HG03066 (cell line): ENCODE measurements around the gene SMCO4.
"Not testable (repeated sequence)": the region's sequence is repeated elsewhere in the genome, so short reads cannot be mapped to it uniquely, and the experiment has no call there.

ENCODE experiments used
- ATAC-seq: cut with Tn5 transposase; IDR thresholded peaks from one replicate; pipeline ENCODE4 v1.9.1; 2021; ENCODE audit warnings: low read depth; ENCODE audit not compliant: unreplicated experiment

The SMCO4 gene, protein sequence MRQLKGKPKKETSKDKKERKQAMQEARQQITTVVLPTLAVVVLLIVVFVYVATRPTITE

DNA sequence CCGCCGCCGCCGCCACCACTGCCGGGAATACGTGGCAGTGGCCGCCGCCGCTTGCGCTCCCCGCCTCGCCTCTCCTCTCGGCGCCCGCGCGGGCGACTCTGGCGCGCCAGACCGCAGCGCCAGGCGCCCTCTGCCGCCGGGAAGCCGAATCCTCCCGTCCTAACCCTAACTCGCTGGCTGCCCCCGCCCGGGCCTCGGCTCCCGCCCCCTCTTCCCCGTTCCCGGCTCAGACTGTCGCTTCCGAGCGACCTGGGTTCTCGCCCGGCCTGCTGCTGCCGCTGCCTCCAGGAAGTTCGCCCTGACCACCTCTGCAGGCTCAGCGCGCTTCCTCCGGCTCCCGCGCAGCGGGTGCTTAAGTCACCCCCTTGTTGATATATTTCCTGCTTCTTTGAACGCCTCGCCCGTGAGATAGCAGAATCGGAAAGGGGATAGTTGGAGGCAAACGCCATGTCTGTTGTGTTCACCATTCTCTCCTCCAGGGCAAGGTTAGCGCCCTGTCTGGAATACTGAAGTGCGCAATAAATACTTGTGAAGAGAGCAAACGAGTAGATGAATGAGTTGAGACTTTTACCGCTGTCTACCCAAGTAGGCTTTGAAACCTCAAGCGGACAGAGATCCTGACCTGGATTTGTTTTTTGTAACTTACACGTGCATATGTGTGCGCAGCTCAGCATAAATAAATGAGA, at the start of gene SMCO4:
Gene SMCO4 (minus strand): TSS at position 100 of the 686 bp plus-strand sequence. CDS start 64,202 bp downstream, outside the sequence.
- peak; percentile 72 for ATAC-seq

DNA sequence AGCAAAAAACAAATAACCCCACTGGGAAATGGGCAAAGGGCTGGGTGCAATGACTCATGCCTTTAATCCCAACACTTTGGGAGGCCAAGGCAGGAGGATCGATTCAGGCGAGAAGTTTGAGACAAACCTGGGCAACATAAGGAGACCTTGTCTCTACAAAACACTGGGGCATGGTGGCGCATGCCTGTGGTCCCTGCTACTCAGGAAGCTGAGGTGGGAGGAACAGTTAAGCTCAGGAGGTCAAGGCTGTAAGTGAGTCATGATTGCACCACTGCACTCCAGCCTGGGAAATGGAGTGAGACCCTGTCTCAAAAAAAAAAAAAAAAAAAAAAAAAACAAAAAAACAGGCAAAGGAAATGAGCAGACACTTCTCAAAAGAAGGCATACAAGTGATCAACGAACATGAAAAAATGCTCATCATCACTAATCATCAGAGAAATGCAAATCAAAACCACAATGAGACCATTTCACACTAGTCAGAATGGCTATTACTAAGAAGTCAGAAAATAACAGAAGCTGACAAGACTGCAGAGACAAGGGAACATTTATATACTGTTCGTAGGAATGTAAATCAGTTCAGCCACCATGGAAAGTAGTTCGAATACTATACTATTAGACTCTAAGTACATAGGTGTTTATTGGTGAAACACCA, 48.2 kb upstream of the SMCO4 start:
- peak; percentile 72 for ATAC-seq

DNA sequence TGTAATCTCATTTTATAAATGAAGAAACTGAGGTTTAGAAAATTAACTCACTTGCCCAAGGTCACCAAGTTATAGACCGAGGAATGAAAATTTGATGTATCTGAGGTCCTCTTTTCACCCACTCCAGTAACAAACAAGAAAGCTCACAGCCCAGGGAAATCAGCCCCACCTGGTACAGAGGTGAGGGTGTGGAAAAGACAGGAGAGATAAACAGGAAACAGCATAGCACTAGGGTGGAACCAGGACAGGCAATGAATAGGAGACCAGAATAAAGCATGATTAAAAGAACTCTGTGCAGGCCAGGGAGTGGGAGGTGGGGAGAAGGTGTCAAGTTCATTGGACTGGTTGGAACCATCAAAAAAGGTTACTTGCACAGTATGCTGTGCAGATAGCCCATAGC, 46.2 kb upstream of the SMCO4 start:
- ATAC-seq = no peak

DNA sequence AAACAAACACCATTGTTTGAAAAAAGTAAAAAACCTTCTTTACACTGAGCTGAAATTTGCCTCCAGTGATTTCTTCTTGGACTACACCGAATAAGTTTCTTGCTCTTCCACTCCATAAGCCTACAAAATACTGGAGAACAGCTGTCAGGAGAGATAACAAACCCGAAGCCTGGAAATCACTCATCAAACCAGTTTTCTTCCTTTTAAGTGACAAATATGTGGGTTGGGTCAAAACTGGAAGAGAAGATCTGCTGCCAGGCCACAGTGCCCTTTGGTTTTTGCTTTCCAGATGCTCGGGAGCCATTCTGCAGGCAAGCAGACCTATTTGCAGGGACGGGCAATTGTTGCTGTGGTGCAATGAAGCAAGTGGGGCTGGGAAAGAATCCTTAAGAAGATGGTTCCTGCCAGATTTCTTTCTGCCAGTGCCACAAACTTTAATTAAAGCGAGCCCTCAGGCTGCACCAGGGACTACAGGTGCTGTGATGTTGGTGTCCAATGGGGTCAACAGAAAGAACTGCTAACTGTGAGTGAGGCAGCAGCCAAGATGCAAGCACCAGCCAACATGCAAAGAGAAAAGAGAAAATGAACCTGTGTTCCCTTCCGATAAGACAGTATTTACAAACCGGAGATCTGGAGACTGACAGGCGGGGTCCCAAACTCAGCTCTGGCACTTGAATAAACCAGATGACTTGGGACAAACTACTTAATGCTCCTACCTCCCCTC, 44.8 kb upstream of the SMCO4 start:
- ATAC-seq = no peak

DNA sequence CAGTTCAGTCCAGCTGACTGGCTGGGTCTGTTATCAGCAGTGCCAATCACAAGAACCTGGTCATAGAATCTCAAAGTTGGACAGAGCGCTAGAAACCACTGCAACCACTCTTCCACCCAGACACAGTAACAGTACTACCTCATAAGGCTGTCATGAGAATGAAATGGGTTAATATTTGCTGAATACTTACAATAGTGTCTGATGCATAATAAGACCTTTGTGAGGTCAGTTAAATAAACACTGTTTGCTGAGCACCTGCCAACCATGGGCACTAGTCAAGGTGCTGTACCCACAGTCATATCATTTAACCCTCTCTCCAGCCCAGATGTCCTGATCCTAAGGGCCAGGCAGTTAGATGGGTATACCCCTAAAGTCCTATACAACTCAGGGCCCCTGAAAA, 44.2 kb upstream of the SMCO4 start:
- ATAC-seq = not testable (repeated sequence)

DNA sequence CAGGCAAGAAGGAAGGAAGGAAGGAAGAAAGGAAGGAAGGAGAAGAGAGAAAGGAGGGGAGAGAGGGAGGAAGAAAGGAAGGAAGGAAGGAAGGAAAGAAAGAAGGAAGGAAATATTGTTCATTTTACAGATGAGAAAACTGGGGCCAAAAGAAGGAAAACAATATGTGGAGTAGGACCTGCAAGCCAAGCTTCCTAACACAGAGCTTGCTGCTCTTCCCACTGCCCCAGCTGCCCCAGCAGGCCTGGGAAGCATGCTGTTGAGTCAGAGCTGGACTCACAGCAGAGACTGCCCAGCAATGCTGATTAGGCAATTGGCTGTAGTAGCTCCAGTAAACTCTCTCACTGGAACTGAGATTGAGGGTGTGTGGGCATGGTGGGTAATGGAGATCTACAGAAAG, 42.6 kb upstream of the SMCO4 start:
- ATAC-seq = no peak

DNA sequence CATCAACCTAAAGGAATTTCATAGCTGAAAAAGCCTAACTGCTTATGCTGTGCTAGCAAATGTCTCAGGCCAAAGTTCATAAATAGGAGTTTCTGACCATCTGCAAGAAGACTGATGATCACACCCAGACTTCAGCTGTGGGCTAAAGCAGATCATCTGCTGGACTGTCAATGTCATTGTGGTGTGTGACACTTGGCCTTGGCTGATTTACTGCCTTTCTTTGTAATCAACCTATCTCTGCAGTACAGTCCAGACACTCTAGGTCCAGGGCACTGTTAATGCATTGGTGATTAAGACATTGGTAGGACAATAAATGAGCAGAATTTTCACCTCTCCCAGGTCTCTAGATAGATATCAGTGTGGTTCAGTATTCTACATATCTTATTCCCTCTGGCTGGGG, 40.3 kb upstream of the SMCO4 start:
- ATAC-seq = no peak

DNA sequence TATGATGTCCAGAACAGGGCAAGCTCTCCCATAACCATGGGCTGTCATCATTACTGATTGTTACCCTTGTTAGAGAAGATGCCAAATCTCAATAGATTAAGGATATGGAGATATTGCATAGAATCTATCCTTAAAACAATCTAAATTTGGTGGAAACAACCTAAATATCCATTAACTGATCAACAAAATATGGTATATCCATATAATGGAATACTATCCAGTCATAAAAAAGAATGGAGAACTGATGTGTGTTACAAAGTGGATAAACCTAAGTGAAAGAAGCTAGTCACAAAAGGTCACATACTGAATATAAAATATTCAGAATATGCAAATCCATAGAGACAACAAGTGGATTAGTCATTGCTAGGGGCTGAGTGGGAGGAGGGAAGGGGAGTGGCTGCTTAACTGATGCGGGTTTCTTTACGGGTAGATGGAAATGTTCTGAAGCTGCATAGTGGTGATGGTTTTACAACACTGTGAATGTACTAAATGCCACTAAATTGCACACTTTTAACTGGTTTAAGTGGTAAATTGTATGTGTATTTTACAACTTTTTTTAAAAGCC, 36.1 kb upstream of the SMCO4 start:
- no peak for ATAC-seq

DNA sequence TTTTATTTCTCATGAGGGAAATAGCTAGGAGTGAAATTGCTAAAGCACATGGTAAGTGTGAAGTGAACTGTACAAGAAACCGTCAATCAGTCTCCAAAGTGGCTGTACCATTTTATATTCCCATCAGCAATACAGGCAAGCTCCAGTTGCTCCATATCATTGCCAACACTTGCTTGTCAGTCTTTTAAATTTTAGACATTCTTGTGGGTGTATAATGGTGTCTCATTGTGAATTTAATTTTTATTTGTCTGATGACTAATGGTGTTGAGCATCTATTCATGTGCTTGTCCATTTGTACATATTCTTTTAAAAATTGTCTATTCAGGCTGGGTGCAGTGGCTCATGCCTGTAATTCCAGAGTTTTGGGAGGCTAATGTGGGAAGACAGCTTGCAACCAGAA, 34.1 kb upstream of the SMCO4 start:
- no peak for ATAC-seq

DNA sequence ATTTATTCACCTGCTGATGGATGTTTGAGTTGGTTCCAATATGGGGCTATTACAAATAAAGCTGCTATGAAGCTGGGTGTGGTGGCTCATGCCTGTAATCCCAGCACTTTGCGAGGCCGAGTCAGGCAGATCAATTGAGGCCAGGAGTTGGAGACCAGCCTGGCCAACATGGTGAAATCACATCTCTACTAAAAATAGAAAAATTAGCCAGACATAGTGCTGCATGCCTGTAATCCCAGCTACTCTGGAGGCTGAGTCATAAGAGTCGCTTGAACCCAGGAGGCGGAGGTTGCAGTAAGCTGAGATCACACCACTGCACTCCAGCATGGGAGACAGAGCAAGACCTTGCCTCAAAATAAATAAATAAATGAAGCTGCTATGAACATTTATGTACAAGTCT, 33.7 kb upstream of the SMCO4 start:
- not testable (repeated sequence) for ATAC-seq

DNA sequence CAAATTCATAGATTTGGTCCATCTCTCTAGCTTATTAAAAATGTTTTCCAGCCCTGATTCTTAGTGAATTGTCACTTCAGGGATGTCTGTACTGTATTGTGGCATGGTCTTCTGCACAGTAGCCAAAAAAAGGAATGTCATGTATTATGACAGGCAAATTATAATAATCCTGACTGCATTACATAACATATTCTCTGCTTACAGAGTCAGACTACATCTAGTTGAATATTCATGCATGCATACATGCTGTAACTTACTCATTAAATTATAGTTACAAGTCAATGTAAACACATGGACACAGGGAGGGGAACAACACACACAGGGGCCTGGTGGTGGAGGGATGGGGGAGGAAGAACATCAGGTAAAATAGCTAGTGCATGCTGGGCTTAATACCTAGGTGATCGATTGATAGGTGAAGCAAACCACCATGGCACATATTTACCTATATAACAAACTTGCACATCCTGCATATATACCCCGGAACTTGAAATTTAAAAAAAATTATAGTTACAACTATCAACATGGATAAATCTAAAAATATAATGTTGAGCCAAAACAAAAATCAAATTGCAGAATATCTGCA, 31.5 kb upstream of the SMCO4 start:
- no peak for ATAC-seq

DNA sequence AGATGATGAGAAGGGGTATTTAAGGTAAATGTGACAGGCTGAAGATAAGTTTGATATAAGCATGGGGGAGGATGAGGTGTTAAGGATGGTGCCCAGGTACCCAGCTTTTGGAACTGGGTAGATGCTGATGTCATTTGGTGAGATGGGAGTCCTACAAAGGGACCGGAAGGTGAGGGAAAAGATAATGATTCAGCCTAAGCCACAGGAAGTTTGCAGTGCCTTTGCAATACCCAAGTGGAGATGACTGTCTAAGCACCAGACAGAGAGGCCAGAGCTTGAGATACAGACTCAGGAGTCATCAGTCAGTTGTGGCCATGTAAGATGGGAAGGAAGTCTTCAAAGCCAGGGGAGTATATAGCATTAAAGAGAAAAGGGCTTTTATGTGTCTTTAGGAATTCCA, 30.0 kb upstream of the SMCO4 start:
- ATAC-seq = no peak

DNA sequence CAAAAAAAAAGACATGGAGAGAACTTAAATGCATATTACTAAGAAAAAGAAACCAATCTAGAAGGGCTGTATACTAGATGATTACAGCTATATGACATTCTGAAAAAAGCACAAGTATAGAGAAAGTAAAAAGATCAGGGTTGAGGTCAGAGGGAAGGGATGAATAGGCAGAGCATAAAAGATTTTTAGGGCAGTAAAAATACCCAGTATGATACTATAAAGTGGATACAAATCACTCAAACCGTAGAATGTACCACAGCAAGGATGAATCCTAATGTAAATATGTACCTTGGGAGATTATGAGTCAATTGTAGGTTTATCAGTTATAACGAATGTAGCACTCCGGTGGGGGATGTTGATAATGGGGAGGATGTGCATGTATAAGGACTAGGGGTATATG, 29.4 kb upstream of the SMCO4 start:
- ATAC-seq = no peak

DNA sequence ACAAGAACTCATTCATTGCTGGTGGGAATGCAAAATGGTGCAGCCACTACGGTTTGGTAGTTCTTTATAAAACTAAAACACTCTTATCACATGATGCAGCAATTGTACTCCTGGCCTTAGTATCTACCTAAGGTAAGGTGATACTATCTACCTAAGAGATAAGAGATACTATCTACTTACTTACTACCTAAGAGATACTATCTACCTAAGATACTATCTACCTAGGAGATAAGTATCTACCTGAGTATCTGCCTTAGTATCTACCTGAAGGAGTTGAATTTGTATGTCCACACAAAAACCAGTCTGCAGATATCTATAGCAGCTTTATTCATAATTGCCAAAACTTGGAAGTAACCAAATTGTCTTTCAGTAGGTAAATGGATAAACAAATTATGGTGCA, 29.0 kb upstream of the SMCO4 start:
- no peak for ATAC-seq

DNA sequence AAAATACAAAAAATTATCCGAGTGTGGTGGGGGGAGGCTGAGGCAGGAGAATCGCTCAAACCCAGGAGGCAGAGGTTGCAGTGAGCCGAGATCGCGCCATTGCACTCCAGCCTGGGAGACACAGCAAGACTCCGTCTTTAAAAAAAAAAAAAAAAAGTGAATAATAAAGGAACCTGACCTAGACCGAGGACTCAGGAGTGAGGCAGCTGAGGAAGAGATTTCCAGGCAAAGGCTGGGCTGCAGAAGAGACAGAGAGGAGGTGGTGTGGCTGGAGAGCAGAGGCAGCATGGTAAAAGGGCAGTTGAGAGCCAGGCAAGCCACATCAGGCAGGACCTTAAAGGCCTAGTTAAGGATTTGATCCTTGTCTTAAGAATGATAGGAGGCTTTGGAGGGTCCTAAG, 28.4 kb upstream of the SMCO4 start:
- ATAC-seq = no peak

DNA sequence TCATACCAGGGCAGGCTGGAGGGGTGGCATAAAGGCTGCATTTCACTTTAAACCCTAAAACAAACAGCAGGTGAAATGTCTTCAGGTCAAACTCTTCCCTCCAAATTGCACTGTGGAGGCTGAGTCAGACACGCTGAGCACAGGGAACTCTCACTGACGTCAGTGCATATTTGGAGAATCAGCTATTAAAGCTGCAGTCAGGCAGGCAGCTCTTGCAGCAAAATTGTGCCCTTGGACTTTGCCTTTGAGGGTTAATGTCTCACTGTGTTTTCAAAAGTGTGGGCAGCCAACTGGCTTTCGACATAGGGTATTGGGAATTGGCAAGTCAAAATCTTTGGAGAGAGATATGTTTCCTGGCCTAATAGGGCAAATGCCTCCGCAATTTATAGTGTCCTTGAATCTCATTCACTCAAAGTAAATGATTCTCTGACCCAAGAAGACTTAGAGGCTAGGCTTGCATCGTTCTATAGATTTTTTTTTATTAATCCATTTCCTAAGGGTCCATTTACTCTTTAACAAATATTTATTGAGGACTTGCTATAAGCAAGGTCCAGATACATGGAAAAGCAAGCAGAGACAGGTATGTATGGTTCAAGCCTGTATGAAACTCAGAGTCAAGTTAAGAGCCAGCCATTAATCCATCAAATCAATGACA, 27.7 kb upstream of the SMCO4 start:
- no peak for ATAC-seq

DNA sequence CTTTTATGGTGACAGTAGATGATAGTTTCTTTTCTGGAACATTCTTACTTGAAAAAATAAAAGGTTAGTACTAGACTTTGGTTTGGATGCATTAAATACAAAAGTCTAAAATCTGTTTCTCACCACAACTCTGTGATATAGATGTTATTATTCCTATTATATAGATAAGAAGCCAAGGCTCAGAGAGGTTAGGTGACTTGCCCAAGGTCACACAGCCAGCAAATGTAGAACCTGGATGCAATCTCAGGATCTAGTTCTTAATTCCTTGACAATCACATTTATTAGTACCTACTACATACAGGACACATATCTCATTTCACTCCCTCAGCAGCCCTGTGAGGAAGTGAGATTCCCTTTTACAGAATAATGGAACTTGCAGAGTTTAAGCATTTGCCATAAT, 26.3 kb upstream of the SMCO4 start:
- ATAC-seq = no peak

DNA sequence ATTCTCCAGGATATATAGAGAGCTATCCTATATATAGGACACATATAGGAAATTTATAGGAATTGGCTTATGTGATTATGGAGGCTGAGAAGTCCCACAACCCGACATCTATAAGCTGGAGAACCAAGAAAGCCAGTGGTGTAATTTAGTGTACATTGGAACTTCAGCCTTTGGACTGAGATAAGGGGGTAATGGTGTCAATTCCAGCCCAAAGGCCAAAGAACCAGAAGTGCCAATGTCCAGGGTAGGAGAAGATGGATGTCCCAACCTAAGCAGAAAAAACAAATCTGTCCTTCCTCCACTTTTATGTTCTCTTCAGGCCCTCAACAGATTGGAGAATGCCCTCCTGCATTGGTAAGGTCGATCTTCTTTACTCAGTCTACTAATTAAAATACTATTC, 25.5 kb upstream of the SMCO4 start:
- no peak for ATAC-seq

DNA sequence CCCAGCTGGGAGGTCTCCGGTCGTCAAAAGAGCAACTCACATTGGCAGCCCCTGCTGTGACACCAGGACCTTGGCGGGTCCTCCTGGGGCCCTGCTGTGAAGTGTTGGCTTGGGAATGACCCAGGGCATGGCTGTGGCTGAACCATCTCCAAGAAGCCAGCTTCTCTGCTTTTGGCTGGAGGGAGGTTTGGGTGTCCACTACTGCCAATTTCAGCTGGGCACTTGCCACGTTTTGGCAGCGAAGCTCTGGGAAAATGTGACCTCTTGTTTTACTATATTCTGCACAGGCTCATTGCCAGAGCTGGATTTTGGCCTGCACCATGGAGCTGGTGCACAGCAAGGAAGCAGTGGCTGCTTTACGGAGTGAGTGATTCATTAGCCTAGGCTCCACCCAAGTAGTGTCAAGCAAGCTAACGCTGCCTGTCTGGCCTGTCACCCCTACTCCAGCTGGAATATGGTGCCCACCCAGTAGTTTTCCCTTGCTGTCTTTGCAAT, 24.3 kb upstream of the SMCO4 start:
- no peak for ATAC-seq

DNA sequence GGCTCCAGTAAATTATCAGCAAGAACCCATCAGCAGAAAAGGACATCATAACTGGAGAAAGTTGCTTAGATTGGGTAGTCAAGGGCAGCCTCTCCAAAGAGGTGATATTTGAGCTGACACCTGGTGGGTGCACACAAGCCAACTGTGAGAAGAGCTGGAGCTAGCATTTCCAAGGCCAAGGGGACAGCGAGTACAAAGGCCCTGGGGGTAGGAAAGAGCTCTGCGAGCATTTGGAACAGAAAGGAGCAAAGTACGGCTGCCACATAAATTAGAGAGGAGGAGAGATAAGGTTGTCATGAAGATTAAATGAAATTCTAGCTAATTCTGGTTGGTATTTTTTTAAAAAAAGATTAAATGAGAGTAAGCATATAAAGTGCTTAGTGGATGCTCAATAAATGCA, 21.7 kb upstream of the SMCO4 start:
- ATAC-seq = no peak
